ENCODE measurements around the gene THAP9. TPM values are rescaled to one million over a fixed set of nuclear protein-coding genes. Genes with fewer than 3 reads are reported as not detected.

Gene THAP9
- total RNA-seq, 4 donors from 2014 or later, result 1.8 to 10.2 (median 2.9) TPM

DNA sequence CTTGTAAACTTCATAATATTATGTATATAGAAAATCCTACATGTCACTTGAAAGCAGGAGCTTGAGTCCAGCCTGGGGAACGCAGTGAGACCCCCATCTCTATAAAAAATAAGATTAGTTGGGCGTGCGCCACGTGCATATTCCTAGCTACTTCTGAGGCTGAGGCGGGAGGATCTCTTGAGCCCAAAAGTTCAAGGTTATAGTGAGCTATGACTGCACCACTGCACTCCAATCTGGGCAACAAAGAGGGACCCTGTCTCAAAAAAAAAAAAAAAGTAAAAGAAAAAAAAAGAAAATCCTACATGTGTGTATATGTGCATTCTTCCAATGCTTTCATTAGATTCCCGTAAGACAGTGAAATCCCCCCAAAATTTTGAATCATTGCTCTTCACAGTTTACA is 11.2 kb upstream of the THAP9 start:
- ATAC-seq (ENCODE audit: low FRiP score), result no peak
- TF ChIP-seq, protein P1, sequence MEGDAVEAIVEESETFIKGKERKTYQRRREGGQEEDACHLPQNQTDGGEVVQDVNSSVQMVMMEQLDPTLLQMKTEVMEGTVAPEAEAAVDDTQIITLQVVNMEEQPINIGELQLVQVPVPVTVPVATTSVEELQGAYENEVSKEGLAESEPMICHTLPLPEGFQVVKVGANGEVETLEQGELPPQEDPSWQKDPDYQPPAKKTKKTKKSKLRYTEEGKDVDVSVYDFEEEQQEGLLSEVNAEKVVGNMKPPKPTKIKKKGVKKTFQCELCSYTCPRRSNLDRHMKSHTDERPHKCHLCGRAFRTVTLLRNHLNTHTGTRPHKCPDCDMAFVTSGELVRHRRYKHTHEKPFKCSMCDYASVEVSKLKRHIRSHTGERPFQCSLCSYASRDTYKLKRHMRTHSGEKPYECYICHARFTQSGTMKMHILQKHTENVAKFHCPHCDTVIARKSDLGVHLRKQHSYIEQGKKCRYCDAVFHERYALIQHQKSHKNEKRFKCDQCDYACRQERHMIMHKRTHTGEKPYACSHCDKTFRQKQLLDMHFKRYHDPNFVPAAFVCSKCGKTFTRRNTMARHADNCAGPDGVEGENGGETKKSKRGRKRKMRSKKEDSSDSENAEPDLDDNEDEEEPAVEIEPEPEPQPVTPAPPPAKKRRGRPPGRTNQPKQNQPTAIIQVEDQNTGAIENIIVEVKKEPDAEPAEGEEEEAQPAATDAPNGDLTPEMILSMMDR (IDR thresholded peaks at IDR 0.05), result no peak
- no peak for DNase-seq (ENCODE audit: low spot score)

DNA sequence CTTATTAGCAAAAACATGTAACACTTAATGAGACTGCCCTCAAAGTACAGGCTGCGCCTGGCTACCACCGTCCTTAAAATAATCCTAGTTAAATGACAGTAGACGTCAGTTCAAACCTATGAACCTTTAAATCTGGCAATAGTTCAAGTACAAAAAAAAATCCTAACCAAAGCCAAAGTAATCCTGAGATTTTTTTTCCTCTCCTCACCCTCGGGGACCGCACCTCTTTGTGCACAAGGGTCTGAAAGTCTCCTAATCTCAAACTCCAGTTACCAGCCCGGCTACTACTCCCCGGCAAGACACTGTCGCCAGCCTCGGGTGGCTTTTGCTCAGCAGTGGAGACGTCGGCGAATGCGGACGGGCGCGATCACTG is 10.0 kb upstream of the THAP9 start:
- DNase-seq (ENCODE audit: low spot score) (no peak), ATAC-seq (ENCODE audit: low FRiP score) (no peak)
- TF ChIP-seq, protein P1 (IDR thresholded peaks at IDR 0.05), result no peak

DNA sequence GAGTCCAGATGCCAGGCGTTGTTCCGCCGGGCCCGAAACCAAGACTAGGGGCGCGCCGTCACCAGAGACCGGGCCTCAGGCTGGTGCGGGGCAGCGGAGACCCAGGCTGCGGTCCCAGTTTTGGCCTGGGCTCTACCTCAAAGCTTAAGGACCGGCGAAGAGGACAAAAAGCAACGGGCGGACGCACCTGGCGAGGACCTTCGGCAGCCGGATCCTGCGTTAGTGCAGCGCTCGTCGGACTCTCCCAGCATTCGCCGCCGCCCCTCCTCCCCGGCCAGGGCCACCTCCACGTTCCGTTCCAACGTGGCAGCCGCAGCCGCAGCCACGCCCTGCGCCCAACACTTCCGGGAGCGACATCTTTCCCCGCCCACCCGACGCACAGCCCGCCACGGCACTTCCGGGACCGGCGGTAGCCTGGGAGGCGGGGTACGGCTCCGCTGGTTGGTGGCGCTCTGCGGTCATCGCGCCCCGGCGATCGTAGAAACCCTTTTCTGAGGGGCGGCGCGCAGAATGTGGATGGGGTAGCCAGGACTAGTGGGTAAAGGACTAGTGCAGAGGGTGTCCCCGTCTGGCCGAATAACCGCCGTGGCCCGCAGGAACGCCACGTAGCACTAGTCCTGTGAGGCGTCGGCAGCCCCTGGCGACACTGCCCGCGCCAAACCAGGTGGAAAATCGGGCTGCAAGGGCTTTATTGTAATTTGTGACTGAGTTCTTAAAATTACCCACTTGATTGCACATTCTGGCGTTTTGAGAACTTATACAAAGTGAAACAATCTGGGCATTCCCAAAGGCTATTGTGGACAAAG is 9.4 kb upstream of the THAP9 start, which contains the start of gene SEC31A:
TSS of gene SEC31A (minus strand) at position 253 of the 806 bp plus-strand sequence. CDS start 9,217 bp downstream, outside the sequence.
- peak; percentile 99 for ATAC-seq (ENCODE audit: low FRiP score)
- peak; percentile 66 for DNase-seq (ENCODE audit: low spot score)
- TF ChIP-seq, protein P1 (IDR thresholded peaks at IDR 0.05), result no peak

DNA sequence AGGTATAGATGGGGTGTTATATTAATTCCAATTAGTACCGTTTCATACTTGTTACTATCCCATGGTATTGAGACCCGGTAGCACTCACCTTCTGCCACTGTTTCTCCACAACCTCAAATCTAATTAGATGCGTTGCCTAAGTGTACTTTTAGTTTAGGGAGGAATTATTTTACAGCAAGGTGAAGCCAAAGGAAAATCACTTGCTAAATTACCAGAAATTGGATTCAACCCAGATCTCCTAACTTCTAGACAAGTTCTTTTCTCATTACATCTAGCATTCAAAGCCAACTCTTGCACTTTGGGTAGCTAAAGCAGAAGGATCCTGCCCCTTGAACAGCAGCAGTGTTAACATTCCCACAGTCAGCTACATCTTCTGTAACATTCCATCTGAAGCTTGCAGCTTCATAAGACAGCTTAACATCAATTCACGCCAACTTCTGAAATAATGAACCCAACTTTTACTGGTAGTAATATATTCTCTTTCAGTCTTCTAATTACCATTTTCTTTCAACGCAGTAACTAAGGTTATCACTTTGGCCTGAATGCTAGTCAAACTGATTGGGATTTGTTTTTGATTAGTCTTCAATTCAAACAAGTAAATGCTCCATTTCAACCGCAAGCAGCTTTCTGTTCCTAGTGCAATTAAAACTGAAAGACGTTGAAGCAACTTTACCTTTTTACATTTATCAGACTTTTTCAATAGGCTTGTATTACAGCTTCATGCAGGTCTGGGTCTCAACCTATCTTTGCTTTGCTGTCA is 8.6 kb upstream of the THAP9 start:
- TF ChIP-seq, protein P1 (IDR thresholded peaks at IDR 0.05), result no peak
- DNase-seq (ENCODE audit: low spot score) (no peak), ATAC-seq (ENCODE audit: low FRiP score) (peak; percentile 5)

DNA sequence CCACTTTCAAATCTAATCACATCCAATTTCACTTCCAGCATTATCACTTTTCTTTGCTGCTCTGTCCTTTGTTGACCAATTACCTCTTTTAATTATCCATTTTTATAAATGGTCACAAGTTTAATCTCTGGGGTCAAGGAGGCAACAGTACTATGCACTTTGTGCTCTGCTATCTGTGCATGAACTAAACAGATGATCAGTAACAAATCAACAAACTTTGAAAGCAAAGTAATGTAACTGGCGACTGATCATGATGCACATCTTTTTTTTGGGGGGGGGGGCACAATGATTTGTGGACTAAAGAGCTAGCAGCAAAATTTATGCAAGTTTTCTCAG is 8.1 kb upstream of the THAP9 start:
- DNase-seq (ENCODE audit: low spot score) (no peak), ATAC-seq (ENCODE audit: low FRiP score) (no peak)
- TF ChIP-seq, protein P1 (IDR thresholded peaks at IDR 0.05), result no peak

DNA sequence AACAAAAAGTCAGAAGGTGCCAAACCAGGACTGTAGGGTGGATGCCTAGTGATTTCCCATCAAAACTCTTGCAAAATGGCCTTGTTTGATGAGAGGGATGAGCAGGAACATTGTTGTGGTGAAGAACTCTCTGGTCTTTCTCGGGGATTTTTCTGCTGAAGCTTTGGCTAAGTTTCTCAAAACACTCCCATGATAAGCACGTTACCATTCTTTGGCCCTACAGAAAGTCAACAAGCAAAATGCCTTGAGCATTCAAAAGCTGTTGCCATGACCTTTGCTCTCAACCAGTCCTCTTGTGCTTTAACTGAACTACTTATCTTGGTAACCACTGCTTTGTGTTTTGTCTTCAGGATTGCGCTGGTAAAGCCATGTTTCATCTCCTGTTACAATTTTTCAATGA is 6.6 kb upstream of the THAP9 start:
- TF ChIP-seq, protein P1 (IDR thresholded peaks at IDR 0.05), result no peak
- no peak for ATAC-seq (ENCODE audit: low FRiP score)
- DNase-seq (ENCODE audit: low spot score), result no peak
